K562 (cell line): ENCODE results near the gene RSRC1. TPM values are rescaled to one million over a fixed set of nuclear protein-coding genes. Genes with fewer than 3 reads are reported as not detected.

Source experiments
- ARID2 ChIP-seq: fragments of 450-650 bp; IDR thresholded peaks from 2 replicates; pipeline ENCODE4 v1.6.1; 2017; ENCODE audit warnings: antibody characterized with exemption, mild to moderate bottlenecking
- CBFA2T2 ChIP-seq: fragments of 450-650 bp; conservative IDR thresholded peaks from 2 replicates; pipeline ENCODE4 v1.6.1; 2017; ENCODE audit warnings: mild to moderate bottlenecking
- ELK1 ChIP-seq: sonication (generic); formaldehyde crosslinking; IDR thresholded peaks from 2 replicates; pipeline ENCODE4 v1.8.1; 2022; ENCODE audit warnings: missing genetic modification reagents
- EZH2 ChIP-seq: IDR thresholded peaks from 2 replicates; pipeline ENCODE4 v1.6.1; 2012; ENCODE audit warnings: low read depth, mild to moderate bottlenecking, inconsistent platforms, low read length, borderline replicate concordance
- FOS ChIP-seq: IDR thresholded peaks from 3 replicates; pipeline ENCODE4 v1.6.1; 2011; ENCODE audit not compliant: insufficient read length; ENCODE audit errors: extremely low read depth
- KDM1A ChIP-seq, 2 experiments: fragments of 450-650 bp; IDR thresholded peaks; 2 replicates each; pipeline ENCODE4 v1.6.1; 2016; ENCODE audit warnings: mild to moderate bottlenecking in 2 of 2
- KDM5B ChIP-seq: fragments of 200-600 bp; sonication (generic); IDR thresholded peaks from 2 replicates; pipeline ENCODE4 v1.6.1; 2012; ENCODE audit warnings: low read depth, mild to moderate bottlenecking, moderate library complexity, low read length, control low read depth, inconsistent platforms; ENCODE audit not compliant: insufficient replicate concordance
- PHTF2 ChIP-seq: fragments of 250-450 bp; sonication (Bioruptor Pico); IDR thresholded peaks from 2 replicates; pipeline ENCODE4 v1.5.0; 2021; ENCODE audit warnings: mild to moderate bottlenecking
- POLR2AphosphoS5 ChIP-seq: IDR thresholded peaks from 2 replicates; pipeline ENCODE4 v1.6.1; 2011; ENCODE audit warnings: mild to moderate bottlenecking, low read depth, low read length, moderate library complexity; ENCODE audit not compliant: control insufficient read depth, insufficient read depth
- POLR2G ChIP-seq: fragments of 200-400 bp; formaldehyde crosslinking; IDR thresholded peaks from 2 replicates; pipeline ENCODE4 v1.6.1; 2017; ENCODE audit warnings: low read depth, mild to moderate bottlenecking, antibody characterized with exemption, low read length, moderate library complexity
- STAT6 ChIP-seq: sonication (generic); formaldehyde crosslinking; IDR thresholded peaks from 2 replicates; pipeline ENCODE4 v1.8.1; 2023; ENCODE audit warnings: mild to moderate bottlenecking, missing genetic modification reagents
- ZBTB9 ChIP-seq: fragments of 450-650 bp; formaldehyde crosslinking; IDR thresholded peaks from 2 replicates; pipeline ENCODE4 v1.4.0; 2020; ENCODE audit warnings: mild to moderate bottlenecking, moderate library complexity
- ZNF639 ChIP-seq, 2 experiments: fragments of 200-800 bp in 1 of 2; sonication (Bioruptor generic) in 1 of 2; sonication (generic) in 1 of 2; formaldehyde crosslinking in 1 of 2; IDR thresholded peaks in 1 of 2; conservative IDR thresholded peaks in 1 of 2; 2 replicates each; pipeline versions ENCODE4 v1.5.0 to v1.6.1; 2016 to 2020; ENCODE audit warnings: missing compliant biosample characterization in 1 of 2, missing genetic modification characterization in 1 of 2, missing genetic modification reagents in 1 of 2
- ZNF707 ChIP-seq: fragments of 250-450 bp; sonication (Bioruptor Pico); conservative IDR thresholded peaks from 2 replicates; pipeline ENCODE4 v1.8.0; 2022; ENCODE audit warnings: inconsistent platforms, mild to moderate bottlenecking, moderate library complexity
- ZNF740 ChIP-seq, 3 experiments: fragments of 200-800 bp in 1 of 3; sonication (Bioruptor generic) in 1 of 3; sonication (generic) in 1 of 3; formaldehyde crosslinking in 1 of 3; IDR thresholded peaks; 2 replicates each; pipeline versions ENCODE4 v1.6.1 to v1.8.0; 2016 to 2022; ENCODE audit warnings: mild to moderate bottlenecking in 2 of 3, missing compliant biosample characterization in 2 of 3, missing genetic modification characterization in 2 of 3, missing genetic modification reagents in 1 of 3
- ZNF830 ChIP-seq: fragments of 250-450 bp; sonication (Bioruptor Pico); IDR thresholded peaks from 2 replicates; pipeline ENCODE4 v1.5.0; 2021; ENCODE audit warnings: mild to moderate bottlenecking
- ZSCAN32 ChIP-seq: fragments of 450-650 bp; formaldehyde crosslinking; IDR thresholded peaks from 2 replicates; pipeline ENCODE4 v1.4.0; 2020; ENCODE audit warnings: mild to moderate bottlenecking, moderate library complexity
- polyA plus RNA-seq, 8 experiments: library from polyadenylated mRNA; depleted of rRNA in 4 of 8; stranded (reverse) in 5 of 8; unstranded in 3 of 8; fragments of >200 nt; fragmentation: Nextera tagmentation in 2 of 8; fragmentation: Illumina TruSeq in 1 of 8; extraction: Ambion mirVana in 2 of 8; extraction: Trizol in 1 of 8; gene quantifications; 2 replicates each; pipeline versions ENCODE4 v1.2.1 to v1.2.3, GENCODE V29; 2011 to 2014; ENCODE audit warnings: inconsistent platforms in 1 of 8, missing spikeins in 1 of 8
- total RNA-seq, 7 experiments: library from RNA; depleted of rRNA in 6 of 7; stranded (reverse); fragments of >200 nt in 6 of 7; fragmentation: Illumina TruSeq in 2 of 7; extraction: Trizol in 2 of 7; gene quantifications; 2 replicates each; pipeline versions ENCODE4 v1.2.1 to v1.2.3, GENCODE V29; 2011 to 2021; ENCODE audit warnings: low replicate concordance in 1 of 7

Gene RSRC1
- total and polyA plus RNA-seq, 9 of the 15 experiments (the other 6 are each of a cell fraction or from before 2014, with no cell fraction given) = 19.3 to 128 (median 75.5) TPM

- TF ChIP-seq POLR2G = peak; percentile 99
- no peak for TF ChIP-seq STAT6 (CRISPR knock-in tag)
- no peak for TF ChIP-seq ZNF639 (CRISPR knock-in tag; conservative IDR thresholded peaks at IDR 0.05 in 1 of 2, IDR thresholded peaks at IDR 0.05 in 1 of 2)
- TF ChIP-seq ZSCAN32 = peak; percentile 73; the same call in 1 of the 2 replicates
- no peak for TF ChIP-seq ELK1 (CRISPR knock-in tag)
- peak in 1 of 2 experiments; percentile 82; a peak in 2 of 4 replicates for TF ChIP-seq KDM1A (IDR thresholded peaks at IDR 0.05)
- no peak for TF ChIP-seq PHTF2
- peak; percentile 82 for TF ChIP-seq KDM5B
- no peak for TF ChIP-seq ZNF707 (CRISPR knock-in tag)
- TF ChIP-seq ZBTB9 (CRISPR knock-in tag) = peak; percentile 13
- TF ChIP-seq ARID2 = 0 out of 2 replicates have a peak, but pooled peaks have one; percentile 30
- TF ChIP-seq POLR2AphosphoS5 = peak; percentile 83
- no peak for TF ChIP-seq FOS
- no peak for TF ChIP-seq EZH2
- no peak for TF ChIP-seq ZNF830 (CRISPR knock-in tag)
- no peak for TF ChIP-seq CBFA2T2
- peak; percentile 59; the same call in 1 of the 2 replicates for TF ChIP-seq ZNF740 (CRISPR knock-in tag; IDR thresholded peaks at IDR 0.05)
- no peak for TF ChIP-seq ZNF740 (tag; IDR thresholded peaks at IDR 0.05)
Observed at GRCh38 chr3:158109804-158110657, at the start of gene RSRC1 (continued).
